ENCODE data around the gene NFIC. TPM values are rescaled to one million over a fixed set of nuclear protein-coding genes. Genes with fewer than 3 reads are reported as not detected.
A peak's percentile ranks its signal among the peaks of the same experiment; 100 is the strongest.
"Not testable (repeated sequence)": the region's sequence is repeated elsewhere in the genome, so short reads cannot be mapped to it uniquely, and the experiment has no call there.

The NFIC gene
- total RNA-seq, 4 donors from 2014 or later, result 102 to 236 (median 158) TPM

DNA sequence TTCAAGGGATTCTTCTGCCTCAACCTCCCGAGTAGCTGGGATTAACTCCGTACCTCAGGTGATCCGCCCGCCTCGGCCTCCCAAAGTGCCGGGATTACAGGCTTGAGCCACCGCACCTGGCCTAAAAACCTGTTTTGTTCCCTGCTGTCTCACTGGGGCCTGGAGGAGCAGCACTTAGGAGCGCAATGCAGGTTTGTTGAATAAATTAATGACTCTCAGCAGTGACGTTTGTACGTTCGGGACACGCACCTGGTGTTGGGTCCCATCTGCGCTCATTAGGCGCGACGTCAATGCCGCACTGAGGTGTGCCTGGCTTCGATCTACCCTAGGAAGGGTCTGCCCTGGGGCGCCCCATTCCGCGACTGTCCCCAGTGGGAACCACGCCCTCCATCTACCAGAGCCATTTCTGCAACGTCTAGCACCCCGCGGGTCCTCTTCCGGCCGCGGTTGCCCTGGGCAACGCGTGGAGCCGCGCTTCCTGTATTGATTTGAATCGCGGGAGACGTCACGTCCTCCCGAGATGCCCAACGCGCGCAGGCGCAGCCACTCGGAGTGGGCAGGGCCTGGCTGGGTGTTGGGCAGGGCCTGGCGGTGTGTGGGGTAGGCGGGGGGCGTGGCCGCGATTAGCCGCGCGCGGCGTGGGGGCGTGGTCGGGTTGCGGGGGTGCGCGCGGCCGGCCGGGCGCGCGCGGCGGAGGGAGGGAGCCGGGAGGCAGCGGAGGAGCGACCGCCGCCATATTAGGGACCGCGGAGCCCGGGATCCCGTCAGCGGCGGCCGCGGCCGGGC lies 139.4 kb downstream of the NFIC start, which contains the start of gene FZR1:
Gene FZR1 (plus strand): TSS at position 714 of the 786 bp plus-strand sequence. CDS start 16,679 bp downstream, outside the sequence.
- peak in 1 of 2 donors; percentile 53 for TF ChIP-seq POLR2A (IDR thresholded peaks at IDR 0.05)
- TF ChIP-seq, protein P1, sequence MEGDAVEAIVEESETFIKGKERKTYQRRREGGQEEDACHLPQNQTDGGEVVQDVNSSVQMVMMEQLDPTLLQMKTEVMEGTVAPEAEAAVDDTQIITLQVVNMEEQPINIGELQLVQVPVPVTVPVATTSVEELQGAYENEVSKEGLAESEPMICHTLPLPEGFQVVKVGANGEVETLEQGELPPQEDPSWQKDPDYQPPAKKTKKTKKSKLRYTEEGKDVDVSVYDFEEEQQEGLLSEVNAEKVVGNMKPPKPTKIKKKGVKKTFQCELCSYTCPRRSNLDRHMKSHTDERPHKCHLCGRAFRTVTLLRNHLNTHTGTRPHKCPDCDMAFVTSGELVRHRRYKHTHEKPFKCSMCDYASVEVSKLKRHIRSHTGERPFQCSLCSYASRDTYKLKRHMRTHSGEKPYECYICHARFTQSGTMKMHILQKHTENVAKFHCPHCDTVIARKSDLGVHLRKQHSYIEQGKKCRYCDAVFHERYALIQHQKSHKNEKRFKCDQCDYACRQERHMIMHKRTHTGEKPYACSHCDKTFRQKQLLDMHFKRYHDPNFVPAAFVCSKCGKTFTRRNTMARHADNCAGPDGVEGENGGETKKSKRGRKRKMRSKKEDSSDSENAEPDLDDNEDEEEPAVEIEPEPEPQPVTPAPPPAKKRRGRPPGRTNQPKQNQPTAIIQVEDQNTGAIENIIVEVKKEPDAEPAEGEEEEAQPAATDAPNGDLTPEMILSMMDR (IDR thresholded peaks at IDR 0.05), result no peak
- WGBS, 2 donors, result 1 to 3% methylated on average over 22 to 54 of the region's 79 CpGs
- intact Hi-C loops (cut with DNase I; ENCODE audit: low total_unique reads), result no loop called here
- H3K4me3 ChIP-seq (ENCODE audit: low read depth, poor library complexity, severe bottlenecking), result peak within 1 kb of the TSS; percentile 75
- DNase-seq (ENCODE audit: low spot score in 2 of 2), result peak; percentile 98 to 100

DNA sequence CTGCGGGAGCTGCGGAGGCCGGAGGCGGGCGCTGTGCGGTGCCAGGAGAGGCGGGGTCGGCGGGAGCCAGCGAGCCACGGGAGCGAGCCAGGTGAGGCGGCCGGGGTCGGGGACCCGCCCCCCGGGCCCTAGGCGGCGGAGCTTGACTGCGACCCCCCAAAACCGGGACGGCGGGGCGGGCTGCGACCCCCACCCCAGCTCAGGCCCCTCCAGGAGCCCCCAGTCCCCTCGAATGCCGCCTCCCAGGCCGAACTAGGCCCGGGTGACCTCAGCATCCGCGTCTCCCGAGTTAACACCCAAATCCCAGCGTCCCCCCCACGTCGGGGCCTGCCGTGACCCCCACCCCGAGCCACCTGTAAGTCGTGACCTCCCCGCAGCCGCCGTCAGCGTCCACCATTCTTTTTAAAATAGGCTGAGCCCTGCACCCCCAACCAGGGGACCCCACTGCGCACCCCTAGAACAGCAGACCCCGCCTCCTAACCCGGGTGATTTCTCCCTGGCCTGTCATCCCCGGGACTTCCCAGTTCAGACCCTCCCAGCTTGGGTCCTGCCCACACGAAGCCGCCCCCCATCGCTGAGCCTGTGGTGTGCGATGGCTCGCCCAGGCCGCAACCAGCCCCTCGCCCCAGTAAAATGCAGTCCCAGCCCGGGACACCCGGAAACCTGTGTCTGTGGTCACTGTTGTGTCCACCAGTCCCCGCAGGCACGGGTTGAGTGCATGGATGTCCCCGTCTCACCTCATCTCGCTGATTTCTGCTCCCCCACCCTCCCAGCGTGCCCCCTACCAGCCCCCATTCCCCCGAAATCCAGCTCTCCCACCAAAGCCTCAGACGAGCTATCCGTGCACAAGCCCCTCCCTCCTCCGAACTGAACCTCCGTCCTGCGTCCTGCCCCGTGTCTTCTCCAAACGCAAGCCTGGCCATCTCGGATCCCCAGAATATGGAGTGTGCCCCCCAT lies 140.3 kb downstream of the NFIC start:
- DNase-seq (ENCODE audit: low spot score in 2 of 2), result peak; percentile 27 to 92

DNA sequence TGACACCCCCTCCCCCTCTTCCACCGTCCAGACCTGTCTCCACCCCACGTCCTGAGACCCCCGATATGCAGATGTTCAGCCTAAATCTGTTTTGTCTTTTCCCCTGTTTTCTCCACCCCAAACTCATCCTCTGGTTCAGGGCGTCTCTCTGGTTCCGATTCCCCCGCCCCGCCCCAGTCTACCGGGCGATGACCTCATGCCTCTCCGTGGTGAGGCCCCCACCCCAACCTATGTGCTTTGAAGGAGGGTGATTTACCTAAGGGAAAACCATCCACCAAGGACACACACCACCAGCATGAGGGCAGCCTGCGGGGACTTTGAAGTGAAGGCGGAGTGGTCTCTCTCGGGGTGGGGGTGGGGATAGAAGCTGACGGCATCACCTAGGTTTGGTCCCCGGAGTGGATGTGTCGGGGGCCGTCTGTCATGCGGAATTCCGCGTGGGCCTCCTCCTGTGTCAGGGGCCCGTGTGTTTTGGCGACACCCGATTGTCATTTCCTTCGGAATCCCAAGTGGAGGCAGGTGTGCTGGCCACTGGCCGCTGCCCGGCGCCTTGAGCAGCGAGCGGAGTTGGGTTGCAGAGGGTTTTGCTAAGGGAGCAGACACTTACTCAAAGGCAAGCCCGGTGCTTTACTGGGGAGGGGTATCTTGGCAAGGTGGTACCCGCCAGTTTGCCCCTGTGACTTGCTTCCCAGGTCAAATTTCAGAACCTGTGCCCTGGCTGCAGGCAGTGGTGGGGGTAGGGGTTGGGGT lies 141.2 kb downstream of the NFIC start:
- WGBS, 2 donors, result 28 to 35% methylated on average over 31 of the region's 31 CpGs
- intact Hi-C loops (cut with DNase I; ENCODE audit: low total_unique reads), result no loop called here
- H3K4me3 ChIP-seq (ENCODE audit: low read depth, poor library complexity, severe bottlenecking), result no peak overlapping the region
- peak in 1 of 2 donors; percentile 88 for DNase-seq (ENCODE audit: low spot score in 2 of 2)
- TF ChIP-seq POLR2A (IDR thresholded peaks at IDR 0.05), result no peak
- TF ChIP-seq, protein P1 (IDR thresholded peaks at IDR 0.05), result no peak

More for the DNA sequence above, 140.3 kb downstream of the NFIC start:
- 0 to 1% methylated on average over 30 to 39 of the region's 69 CpGs for WGBS, 2 donors
- no peak for TF ChIP-seq POLR2A (IDR thresholded peaks at IDR 0.05)
- TF ChIP-seq, protein P1 (IDR thresholded peaks at IDR 0.05), result no peak
- H3K4me3 ChIP-seq (ENCODE audit: low read depth, poor library complexity, severe bottlenecking), result peak overlapping the region; percentile 75
- intact Hi-C loops (cut with DNase I; ENCODE audit: low total_unique reads), result no loop called here

DNA sequence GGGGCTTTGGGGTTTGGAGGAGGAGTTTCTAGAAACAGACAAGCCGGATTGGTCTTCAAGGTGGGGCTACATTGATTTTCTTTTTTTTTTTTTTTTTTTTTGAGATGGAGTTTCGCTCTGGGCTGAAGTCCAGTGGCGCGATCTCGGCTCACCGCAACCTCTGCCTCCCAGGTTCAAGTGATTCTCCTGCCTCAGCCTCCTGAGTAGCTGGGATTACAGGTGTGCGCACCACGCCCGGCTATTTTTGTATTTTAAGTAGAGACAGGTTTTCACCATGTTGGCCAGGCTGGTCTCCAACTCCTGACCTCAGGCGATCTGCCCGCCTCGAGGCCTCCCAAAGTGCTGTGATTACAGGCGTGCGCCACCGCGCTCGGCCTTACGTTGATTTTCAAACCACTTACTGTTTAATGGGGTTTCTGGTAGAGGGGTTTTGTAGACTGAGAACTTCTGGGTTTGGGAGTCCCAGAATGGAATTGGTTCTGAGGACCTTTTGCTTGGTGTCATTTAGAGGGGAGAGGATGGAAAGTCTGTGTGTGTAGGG lies 141.8 kb downstream of the NFIC start:
- peak in 1 of 2 donors; percentile 80 for DNase-seq (ENCODE audit: low spot score in 2 of 2)
- WGBS, 2 donors, result 87% methylated on average over 18 of the region's 18 CpGs
- H3K4me3 ChIP-seq (ENCODE audit: low read depth, poor library complexity, severe bottlenecking); intact Hi-C loops (cut with DNase I; ENCODE audit: low total_unique reads): not testable (repeated sequence)

DNA sequence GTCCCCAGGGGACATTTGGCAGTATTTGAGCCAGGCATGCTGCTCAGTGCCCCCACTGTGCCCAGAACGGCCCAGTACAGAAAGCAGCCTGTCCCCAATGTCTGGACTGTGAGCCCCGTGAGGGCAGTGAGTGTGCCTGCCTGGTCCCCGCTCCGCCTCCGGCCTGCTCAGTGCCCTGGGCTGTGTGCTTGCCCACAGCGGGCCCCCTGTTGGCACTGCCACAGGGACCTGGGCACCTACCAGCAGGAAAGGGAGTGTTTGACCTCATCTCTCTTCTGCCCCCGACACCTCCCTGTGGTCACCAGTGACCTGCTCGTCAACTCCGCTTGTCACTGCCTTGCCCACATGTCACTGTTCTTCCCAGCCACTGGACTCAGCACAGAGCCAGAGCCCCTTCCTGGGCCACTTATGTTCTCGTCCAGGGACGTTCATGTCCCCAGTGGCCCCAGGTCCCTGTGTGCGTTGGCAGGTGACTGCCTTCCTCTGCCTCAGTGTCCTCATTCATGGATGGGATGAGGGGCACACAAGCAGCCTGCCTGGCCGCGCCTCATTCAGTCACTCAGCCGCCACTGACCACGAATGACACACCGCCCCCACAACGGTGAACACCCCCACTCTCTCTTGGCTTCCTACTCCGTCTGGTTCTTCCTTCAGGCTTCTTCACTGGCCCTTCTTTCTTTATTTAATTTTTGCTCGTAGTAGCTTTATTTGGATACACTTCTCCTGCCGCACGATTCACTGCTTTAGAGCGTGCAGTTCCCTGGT lies 142.6 kb downstream of the NFIC start:
- DNase-seq (ENCODE audit: low spot score in 2 of 2), result peak in 1 of 2 donors; percentile 85
- no peak overlapping the region for H3K4me3 ChIP-seq (ENCODE audit: low read depth, poor library complexity, severe bottlenecking)
- TF ChIP-seq, protein P1 (IDR thresholded peaks at IDR 0.05), result no peak
- intact Hi-C loops (cut with DNase I; ENCODE audit: low total_unique reads), result no loop called here
- WGBS, 2 donors, result 87% methylated on average over 22 to 23 of the region's 23 CpGs
